Type B pancreatic cell (in vitro differentiated cells): ENCODE measurements around the gene TAC3. TPM values are rescaled to one million over a fixed set of nuclear protein-coding genes. Genes with fewer than 3 reads are reported as not detected.
"Not testable (repeated sequence)": the region's sequence is repeated elsewhere in the genome, so short reads cannot be mapped to it uniquely, and the experiment has no call there.

Source experiments
- DNase-seq: peaks from one replicate; pipeline ENCODE4 v3.0.0; 2021; ENCODE audit warnings: mixed read lengths; ENCODE audit not compliant: unreplicated experiment; ENCODE audit errors: extremely low spot score
- H3K27ac Mint-ChIP-seq: 2 replicates; pipeline ENCODE4 v1.8.0; 2021; ENCODE audit warnings: mild to moderate bottlenecking, mixed read lengths
- H3K27me3 Mint-ChIP-seq: 2 replicates; pipeline ENCODE4 v1.8.0; 2021; ENCODE audit warnings: mixed read lengths
- H3K36me3 Mint-ChIP-seq: 2 replicates; pipeline ENCODE4 v1.8.0; 2021; ENCODE audit warnings: mixed read lengths
- H3K4me1 Mint-ChIP-seq: one replicate; pipeline ENCODE4 v1.8.0; 2021; ENCODE audit warnings: mixed read lengths; ENCODE audit not compliant: unreplicated experiment
- H3K4me3 Mint-ChIP-seq: 2 replicates; pipeline ENCODE4 v1.8.0; 2021; ENCODE audit warnings: mild to moderate bottlenecking, mixed read lengths
- H3K9me3 Mint-ChIP-seq: 2 replicates; pipeline ENCODE4 v1.8.0; 2021; ENCODE audit warnings: mixed read lengths
- total RNA-seq: library from RNA; stranded (reverse); gene quantifications from 2 replicates; pipeline ENCODE4 v1.2.1, GENCODE V29; 2021; ENCODE audit warnings: low replicate concordance
- TF ChIP-seq, protein P1 (sequence below): fragments of 200-600 bp; sonication (generic); conservative IDR thresholded peaks from 2 replicates; pipeline ENCODE4 v1.5.0; 2021; ENCODE audit warnings: antibody characterized with exemption, mild to moderate bottlenecking

TAC3 gene
- total RNA-seq, 1 donor from 2014 or later = 3.1 TPM

DNA sequence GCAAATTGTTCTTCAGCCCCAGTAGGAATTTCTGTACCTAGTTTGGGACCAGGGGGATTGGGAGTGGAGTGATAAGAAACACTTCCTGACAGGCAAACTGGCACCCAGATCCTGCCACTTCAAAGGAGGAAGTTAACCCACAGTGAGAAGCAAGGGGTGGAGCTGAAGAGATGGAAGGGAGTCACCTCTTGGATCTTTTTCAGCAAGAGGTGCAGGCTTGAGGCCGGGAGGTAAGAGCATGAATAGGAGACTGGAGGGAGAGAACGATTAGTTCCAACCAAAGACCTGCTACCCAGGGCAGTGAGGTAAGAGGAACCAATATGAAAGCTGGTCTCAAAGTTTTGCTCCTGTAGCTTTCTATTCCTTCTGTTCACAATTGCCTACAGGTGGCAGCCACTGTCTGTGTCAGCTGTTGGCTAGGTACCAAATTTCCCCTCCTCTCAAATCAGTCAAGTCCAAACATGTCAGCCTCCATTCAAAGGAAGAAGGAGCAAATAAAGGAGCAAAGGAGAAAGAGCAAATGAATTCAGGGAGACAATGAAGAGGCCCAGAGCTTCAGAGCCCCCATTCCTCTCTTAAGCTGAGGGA is 14.9 kb upstream of the TAC3 start:
- Mint-ChIP-seq H3K4me1 (peaks cover 21% of the 10 kb centered on the region), H3K27ac (peak overlapping the region; percentile 22), H3K9me3 (no peaks in the 10 kb centered on the region), H3K4me3 (no peak overlapping the region), H3K36me3 (no peaks in the 10 kb centered on the region), H3K27me3 (peaks cover 4% of the 10 kb centered on the region)
- no peak for DNase-seq
- TF ChIP-seq, protein P1, sequence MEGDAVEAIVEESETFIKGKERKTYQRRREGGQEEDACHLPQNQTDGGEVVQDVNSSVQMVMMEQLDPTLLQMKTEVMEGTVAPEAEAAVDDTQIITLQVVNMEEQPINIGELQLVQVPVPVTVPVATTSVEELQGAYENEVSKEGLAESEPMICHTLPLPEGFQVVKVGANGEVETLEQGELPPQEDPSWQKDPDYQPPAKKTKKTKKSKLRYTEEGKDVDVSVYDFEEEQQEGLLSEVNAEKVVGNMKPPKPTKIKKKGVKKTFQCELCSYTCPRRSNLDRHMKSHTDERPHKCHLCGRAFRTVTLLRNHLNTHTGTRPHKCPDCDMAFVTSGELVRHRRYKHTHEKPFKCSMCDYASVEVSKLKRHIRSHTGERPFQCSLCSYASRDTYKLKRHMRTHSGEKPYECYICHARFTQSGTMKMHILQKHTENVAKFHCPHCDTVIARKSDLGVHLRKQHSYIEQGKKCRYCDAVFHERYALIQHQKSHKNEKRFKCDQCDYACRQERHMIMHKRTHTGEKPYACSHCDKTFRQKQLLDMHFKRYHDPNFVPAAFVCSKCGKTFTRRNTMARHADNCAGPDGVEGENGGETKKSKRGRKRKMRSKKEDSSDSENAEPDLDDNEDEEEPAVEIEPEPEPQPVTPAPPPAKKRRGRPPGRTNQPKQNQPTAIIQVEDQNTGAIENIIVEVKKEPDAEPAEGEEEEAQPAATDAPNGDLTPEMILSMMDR = no peak

DNA sequence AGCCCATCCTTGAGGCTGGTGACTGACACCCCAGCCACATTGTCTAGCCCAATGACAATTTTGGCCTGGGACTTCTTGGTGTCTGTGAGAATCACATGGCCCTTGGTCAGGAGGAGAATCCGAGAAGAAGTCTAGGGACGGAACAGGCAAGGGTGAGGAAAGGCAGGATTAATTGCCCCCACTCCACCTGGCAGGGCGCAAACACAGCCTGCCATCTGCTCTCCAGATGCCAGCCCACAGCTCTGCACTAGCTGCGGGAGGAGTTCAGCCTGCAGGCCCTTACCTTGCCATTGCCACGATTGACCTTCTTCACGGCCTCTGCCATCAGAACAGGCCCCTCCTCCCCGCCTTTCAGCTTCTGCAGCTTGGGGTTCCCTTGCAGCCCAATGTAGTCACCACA is 13.1 kb upstream of the TAC3 start:
- H3K9me3 Mint-ChIP-seq = no peaks in the 10 kb centered on the region
- H3K4me1 Mint-ChIP-seq = peaks cover 21% of the 10 kb centered on the region
- no peaks in the 10 kb centered on the region for H3K36me3 Mint-ChIP-seq
- DNase-seq = no peak
- H3K4me3 Mint-ChIP-seq = no peak overlapping the region
- TF ChIP-seq, protein P1 = no peak
- H3K27me3 Mint-ChIP-seq = peaks cover 9% of the 10 kb centered on the region
- no peak overlapping the region for H3K27ac Mint-ChIP-seq

DNA sequence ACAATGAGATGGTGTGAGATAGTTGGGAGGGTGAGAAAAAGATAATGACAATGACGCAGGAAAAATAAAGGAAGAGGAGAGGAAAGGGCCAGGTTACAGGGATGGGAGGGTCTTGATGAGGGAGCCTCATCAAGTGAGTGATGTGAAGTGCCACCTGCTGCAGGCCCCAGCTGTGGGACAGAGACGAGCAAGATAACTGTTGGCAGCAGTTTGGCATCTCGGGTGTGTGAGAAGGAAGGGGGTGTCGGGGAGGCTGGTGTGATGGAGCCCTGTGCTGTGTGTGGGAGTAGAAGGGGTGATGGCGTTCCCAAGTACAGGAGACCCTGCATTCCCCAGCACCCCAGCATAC is 11.4 kb upstream of the TAC3 start:
- DNase-seq = no peak
- no peak overlapping the region for H3K27ac Mint-ChIP-seq
- peaks cover 25% of the 10 kb centered on the region for H3K4me1 Mint-ChIP-seq
- no peaks in the 10 kb centered on the region for H3K36me3 Mint-ChIP-seq
- TF ChIP-seq, protein P1 = no peak
- peaks cover 9% of the 10 kb centered on the region for H3K27me3 Mint-ChIP-seq
- H3K4me3 Mint-ChIP-seq = no peak overlapping the region
- H3K9me3 Mint-ChIP-seq = no peaks in the 10 kb centered on the region

DNA sequence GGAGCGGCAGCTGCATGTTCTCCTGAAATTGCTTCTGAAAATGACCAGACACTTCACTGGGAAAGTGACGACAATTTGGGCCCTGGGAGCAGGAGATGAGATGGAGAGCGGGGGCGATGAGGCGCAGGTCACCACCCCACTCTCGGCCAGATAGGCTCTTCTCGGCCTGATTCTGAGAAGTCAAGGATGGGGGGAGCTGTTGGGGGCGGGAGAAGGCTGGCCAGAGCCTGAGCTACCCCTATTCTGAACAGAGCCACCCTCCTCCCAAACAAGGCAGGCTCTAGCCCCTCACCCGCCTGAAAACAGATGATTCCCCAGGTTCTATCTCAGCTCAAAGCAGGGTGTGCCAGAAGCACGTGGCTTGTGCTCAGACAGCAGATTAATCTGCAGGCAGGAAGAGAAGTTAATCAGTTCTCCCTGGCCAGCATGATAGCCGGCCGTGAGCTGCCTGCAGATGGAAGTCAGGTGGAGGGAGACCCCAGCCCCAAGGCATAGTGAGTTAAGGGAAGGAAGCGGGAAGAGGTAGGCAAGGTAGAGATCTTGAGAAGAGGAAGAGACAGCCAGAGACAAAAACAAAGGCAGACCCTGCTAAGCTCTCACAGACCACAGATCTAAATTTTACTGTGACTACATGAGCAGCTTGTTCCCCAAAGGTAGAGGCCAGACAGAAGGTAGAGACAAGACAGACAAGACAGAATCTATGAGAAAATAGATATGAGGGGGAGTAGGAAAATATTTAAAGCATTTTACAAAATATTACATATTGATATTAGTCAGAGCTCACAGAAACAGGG is 10.9 kb upstream of the TAC3 start:
- no peak for DNase-seq
- peak overlapping the region; percentile 19 for H3K27ac Mint-ChIP-seq
- H3K27me3 Mint-ChIP-seq = peaks cover 9% of the 10 kb centered on the region
- H3K4me3 Mint-ChIP-seq = no peak overlapping the region
- TF ChIP-seq, protein P1 = no peak
- H3K4me1 Mint-ChIP-seq = peaks cover 25% of the 10 kb centered on the region
- no peaks in the 10 kb centered on the region for H3K36me3 Mint-ChIP-seq
- H3K9me3 Mint-ChIP-seq = no peaks in the 10 kb centered on the region

DNA sequence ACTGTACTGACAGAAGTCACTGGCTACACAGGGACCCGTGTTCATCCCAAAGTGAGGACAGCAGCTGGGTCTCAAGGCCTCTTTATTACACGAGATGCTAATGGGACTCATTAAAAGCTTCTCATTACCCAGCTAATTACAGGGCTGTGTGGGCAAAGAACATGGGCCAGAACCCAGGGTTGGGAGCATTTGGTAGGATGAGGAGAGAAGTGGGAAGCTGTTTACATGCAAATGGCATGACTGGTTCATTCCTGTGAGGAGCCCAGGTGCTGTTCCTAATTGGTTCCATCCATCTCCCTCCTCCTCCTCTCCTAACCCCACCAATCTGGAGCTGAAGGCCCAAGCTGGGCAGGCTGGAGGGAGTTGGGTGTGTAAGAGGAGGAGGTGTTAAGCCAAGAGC is 8.9 kb upstream of the TAC3 start:
- Mint-ChIP-seq H3K4me1 (peaks cover 18% of the 10 kb centered on the region), H3K27ac (no peak overlapping the region), H3K4me3 (no peak overlapping the region), H3K36me3 (no peaks in the 10 kb centered on the region), H3K27me3 (peaks cover 9% of the 10 kb centered on the region), H3K9me3 (no peaks in the 10 kb centered on the region)
- DNase-seq = no peak
- TF ChIP-seq, protein P1 = no peak

DNA sequence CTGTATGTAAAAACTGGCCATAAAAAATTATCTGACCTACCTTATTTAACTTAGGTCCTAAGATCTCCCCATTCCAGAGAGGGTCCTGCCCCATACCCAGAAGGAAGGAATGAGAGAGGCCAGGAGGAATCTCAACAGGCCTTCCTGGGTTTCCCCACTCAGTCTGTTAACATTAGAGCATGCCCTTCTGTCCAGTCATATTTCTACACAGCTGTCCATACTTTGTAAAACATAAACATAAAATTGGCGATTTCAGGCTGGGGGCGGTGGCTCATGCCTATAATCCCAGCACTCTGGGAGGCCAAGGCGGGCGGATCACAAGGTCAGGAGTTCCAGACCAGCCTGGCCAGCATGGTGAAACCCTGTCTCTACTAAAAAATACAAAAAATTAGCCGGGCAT is 6.0 kb upstream of the TAC3 start:
- H3K27me3 Mint-ChIP-seq, H3K4me3 Mint-ChIP-seq, H3K27ac Mint-ChIP-seq, H3K9me3 Mint-ChIP-seq, DNase-seq, H3K36me3 Mint-ChIP-seq: not testable (repeated sequence)
- H3K4me1 Mint-ChIP-seq = peaks cover 20% of the 10 kb centered on the region
